Measurements from ENCODE around the gene ZNF441. TPM values are rescaled to one million over a fixed set of nuclear protein-coding genes. Genes with fewer than 3 reads are reported as not detected.

ZNF441 gene
- total and polyA plus RNA-seq, 8 donors, result 5.6 to 15.5 (median 11.2) TPM

DNA sequence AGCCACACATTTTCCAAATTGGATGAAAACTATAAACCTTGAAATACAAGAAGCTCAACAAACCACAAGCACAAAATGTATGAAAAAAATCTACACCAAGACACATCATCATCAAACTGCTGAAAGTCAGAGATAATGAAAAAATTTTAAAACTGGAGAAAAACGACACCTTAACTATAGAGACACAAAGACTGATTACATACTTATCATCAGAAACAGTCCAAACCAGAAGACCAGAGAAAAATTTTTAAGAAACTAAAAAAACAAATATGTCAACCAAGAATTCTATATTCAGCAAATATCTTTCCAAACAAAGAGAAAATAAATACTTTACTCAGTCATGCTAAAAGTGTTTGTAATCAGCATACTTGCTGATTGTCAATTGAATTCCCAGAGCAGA is 19.5 kb upstream of the ZNF441 start:
- Histone ChIP-seq H3K4me3 (no peak overlapping the region), H3K4me1 (no peaks in the 10 kb centered on the region), H3K36me3 (no peaks in the 10 kb centered on the region), H3K9me3 (peaks cover 0 to 40% of the 10 kb centered on the region in 2 donors), H3K27me3 (no peaks in the 10 kb centered on the region), H3K27ac (no peak overlapping the region)
- ATAC-seq (no peak), DNase-seq (no peak)
- intact Hi-C loops (cut with DNase I), result no loop called here
- TF ChIP-seq, protein P1, sequence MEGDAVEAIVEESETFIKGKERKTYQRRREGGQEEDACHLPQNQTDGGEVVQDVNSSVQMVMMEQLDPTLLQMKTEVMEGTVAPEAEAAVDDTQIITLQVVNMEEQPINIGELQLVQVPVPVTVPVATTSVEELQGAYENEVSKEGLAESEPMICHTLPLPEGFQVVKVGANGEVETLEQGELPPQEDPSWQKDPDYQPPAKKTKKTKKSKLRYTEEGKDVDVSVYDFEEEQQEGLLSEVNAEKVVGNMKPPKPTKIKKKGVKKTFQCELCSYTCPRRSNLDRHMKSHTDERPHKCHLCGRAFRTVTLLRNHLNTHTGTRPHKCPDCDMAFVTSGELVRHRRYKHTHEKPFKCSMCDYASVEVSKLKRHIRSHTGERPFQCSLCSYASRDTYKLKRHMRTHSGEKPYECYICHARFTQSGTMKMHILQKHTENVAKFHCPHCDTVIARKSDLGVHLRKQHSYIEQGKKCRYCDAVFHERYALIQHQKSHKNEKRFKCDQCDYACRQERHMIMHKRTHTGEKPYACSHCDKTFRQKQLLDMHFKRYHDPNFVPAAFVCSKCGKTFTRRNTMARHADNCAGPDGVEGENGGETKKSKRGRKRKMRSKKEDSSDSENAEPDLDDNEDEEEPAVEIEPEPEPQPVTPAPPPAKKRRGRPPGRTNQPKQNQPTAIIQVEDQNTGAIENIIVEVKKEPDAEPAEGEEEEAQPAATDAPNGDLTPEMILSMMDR (IDR thresholded peaks at IDR 0.05), result no peak

DNA sequence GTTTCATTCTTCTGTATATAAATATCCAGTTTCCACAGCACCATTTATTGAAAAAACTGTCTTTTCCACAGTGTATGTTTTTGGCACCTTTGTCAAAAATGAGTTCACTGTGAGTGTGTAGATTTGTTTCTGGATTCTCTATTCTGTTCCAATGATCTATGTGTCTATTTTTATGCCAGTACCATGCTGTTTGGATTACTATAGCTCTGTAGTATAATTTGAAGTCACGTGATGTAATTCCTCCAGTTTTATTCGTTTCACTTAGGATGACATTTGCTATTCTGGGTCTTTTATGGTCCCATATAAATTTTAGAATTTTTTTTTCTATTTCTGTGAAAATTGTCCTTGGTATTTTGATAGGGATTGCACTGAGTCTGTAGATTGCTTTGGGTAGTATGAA is 17.0 kb upstream of the ZNF441 start:
- Histone ChIP-seq H3K27me3 (no peaks in the 10 kb centered on the region), H3K4me1 (no peaks in the 10 kb centered on the region), H3K4me3 (no peak overlapping the region), H3K36me3 (no peaks in the 10 kb centered on the region), H3K27ac (no peak overlapping the region), H3K9me3 (peaks cover 0 to 44% of the 10 kb centered on the region in 2 donors)
- no peak for DNase-seq
- ATAC-seq, result no peak
- intact Hi-C loops (cut with DNase I), result no loop called here
- TF ChIP-seq, protein P1 (IDR thresholded peaks at IDR 0.05), result no peak

DNA sequence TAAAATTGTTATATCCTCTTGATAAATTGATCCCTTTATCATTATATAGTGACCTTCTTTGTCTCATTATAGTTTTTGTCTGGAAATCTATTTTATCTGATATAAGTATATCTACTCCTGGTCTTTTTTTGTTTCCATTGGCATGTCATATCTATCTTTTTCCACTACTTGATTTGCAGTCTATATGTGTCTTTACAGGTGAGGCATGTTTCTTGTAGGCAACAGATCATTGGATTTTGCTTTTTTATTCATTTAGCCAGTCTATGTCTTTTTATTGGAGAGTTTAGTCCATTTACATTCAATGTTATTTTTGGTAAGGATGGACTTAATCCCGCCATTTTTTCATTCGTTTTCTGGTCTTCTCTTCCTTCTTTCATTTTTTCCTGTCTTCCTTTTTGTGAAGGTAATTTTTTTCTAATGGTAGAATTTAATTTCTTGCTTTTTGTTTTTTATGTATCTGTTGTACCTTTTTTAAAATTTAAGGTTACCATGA is 14.5 kb upstream of the ZNF441 start:
- H3K27ac ChIP-seq, result no peak overlapping the region
- ATAC-seq (no peak), DNase-seq (no peak)
- H3K4me1 ChIP-seq, result no peaks in the 10 kb centered on the region
- no peaks in the 10 kb centered on the region for H3K36me3 ChIP-seq
- H3K4me3 ChIP-seq, result no peak overlapping the region
- no peaks in the 10 kb centered on the region for H3K27me3 ChIP-seq
- peaks cover 0 to 59% of the 10 kb centered on the region in 2 donors for H3K9me3 ChIP-seq
- intact Hi-C loops (cut with DNase I), result no loop called here
- TF ChIP-seq, protein P1 (IDR thresholded peaks at IDR 0.05), result no peak

DNA sequence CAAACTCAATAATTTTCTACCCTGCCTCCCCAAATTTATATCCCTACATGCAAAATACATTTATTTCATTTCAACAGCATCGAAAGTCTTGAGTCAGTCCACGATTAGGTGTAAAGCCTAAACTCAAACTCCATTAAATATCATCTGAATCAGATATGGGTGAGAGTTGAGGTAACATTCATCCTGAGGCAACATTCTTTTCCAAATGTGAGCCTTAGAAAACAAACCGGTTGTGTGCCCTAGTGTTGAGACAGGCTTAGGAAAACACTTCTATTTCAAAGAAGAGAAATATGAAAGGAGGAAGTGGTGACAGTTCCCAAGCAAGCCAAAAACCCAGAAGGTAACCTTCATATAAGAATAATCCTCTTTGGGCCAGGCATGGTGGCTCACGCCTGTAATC is 12.1 kb upstream of the ZNF441 start:
- DNase-seq (no peak), ATAC-seq (no peak)
- TF ChIP-seq, protein P1 (IDR thresholded peaks at IDR 0.05), result no peak
- intact Hi-C loops (cut with DNase I), result no loop called here
- peaks cover 0 to 49% of the 10 kb centered on the region in 2 donors for H3K9me3 ChIP-seq
- no peak overlapping the region for H3K4me3 ChIP-seq
- no peaks in the 10 kb centered on the region for H3K27me3 ChIP-seq
- no peaks in the 10 kb centered on the region for H3K36me3 ChIP-seq
- no peaks in the 10 kb centered on the region for H3K4me1 ChIP-seq
- H3K27ac ChIP-seq, result no peak overlapping the region

DNA sequence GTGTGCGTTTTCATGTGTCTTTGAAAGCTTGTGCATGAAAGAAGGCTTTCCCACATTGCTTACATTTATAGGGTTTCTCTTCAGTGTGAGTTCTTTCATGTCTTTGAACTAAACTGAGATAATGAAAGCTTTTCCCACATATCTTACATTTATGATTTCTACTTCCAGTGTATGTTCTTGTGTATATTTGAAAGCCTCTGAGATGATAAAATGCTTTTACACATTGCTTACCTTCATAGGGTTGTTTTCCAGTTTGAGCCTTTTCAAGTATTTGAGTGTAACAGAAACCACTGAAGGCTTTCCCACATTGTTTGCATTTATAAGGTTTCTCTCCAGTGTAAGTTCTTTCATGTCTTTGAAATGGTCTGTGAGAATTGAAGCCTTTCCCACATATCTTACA is 9.8 kb upstream of the ZNF441 start:
- DNase-seq (no peak), ATAC-seq (no peak)
- Histone ChIP-seq H3K27me3 (no peaks in the 10 kb centered on the region), H3K4me3 (no peak overlapping the region), H3K36me3 (no peaks in the 10 kb centered on the region), H3K4me1 (no peaks in the 10 kb centered on the region), H3K27ac (no peak overlapping the region), H3K9me3 (peaks cover 0 to 39% of the 10 kb centered on the region in 2 donors)
- intact Hi-C loops (cut with DNase I), result no loop called here
- TF ChIP-seq, protein P1 (IDR thresholded peaks at IDR 0.05), result no peak
